HCT116 (cell line): ENCODE results near the gene DDR2. TPM values are rescaled to one million over a fixed set of nuclear protein-coding genes. Genes with fewer than 3 reads are reported as not detected.
A peak's percentile ranks its signal among the peaks of the same experiment; 100 is the strongest.

Experiments
- ATAC-seq: fragments of 200-7000 bp; cut with Tn5 transposase; 2 replicates; pipeline ENCODE4 v1.9.1; 2020; ENCODE audit warnings: mild to moderate bottlenecking, moderate library complexity
- BruUV-seq: library from RNA; stranded (reverse); fragments of 400-500 nt; replicated peaks from 2 replicates; lab custom pipeline; 2021; lab: Mats Ljungman, UMichigan
- CTCF ChIA-PET: fragments of 300-600 bp; sonication (Branson Sonifier 250); formaldehyde crosslinking; loops from one replicate; lab custom pipeline; 2021; ENCODE audit warnings: antibody characterized with exemption; lab: Charles Lee
- POLR2A ChIA-PET: fragments of 300-600, 350-600 bp; sonication (Branson Sonifier 250); formaldehyde crosslinking; loops from one replicate; lab custom pipeline; 2021; ENCODE audit warnings: antibody characterized with exemption; lab: Charles Lee
- RAD21 ChIA-PET, 2 experiments: fragments of 300-600 bp; sonication (Branson Sonifier 250); formaldehyde crosslinking; loops; one replicate each; lab custom pipeline; 2023; ENCODE audit warnings: low total read pairs in 2 of 2; ENCODE audit not compliant: uncharacterized antibody in 2 of 2, unreplicated experiment in 2 of 2, low non-redundant PET in 1 of 2; lab: Charles Lee
- DNase-seq: peaks from one replicate; pipeline ENCODE4 v3.0.0-alpha.2; 2010; ENCODE audit warnings: low read depth, low spot score
- H2AFZ ChIP-seq: fragments of 200-600 bp; shearing (Covaris generic), sonication (generic); 2 replicates; pipeline ENCODE4 v1.6.1; 2017; ENCODE audit warnings: low read depth, mixed run types, mixed read lengths, antibody characterized with exemption, low read length; ENCODE audit not compliant: poor library complexity, severe bottlenecking
- H3K27ac ChIP-seq: 2 replicates; pipeline ENCODE4 v1.5.1; 2012; ENCODE audit warnings: low read depth, low read length
- H3K27me3 ChIP-seq: fragments of 200-600 bp; sonication (generic); 2 replicates; pipeline ENCODE4 v1.6.1; 2016; ENCODE audit warnings: mixed run types, low read length, mixed read lengths; ENCODE audit not compliant: insufficient read depth
- H3K36me3 ChIP-seq, 2 experiments: fragments of 200-500 bp in 1 of 2; fragments of 200-600 bp in 1 of 2; sonication (Bioruptor generic) in 1 of 2; sonication (generic) in 1 of 2; 2 replicates each; pipeline versions ENCODE4 v1.5.1 to v1.6.1; 2014 to 2016; ENCODE audit warnings: low read length in 2 of 2, inconsistent platforms in 1 of 2, mixed read lengths in 1 of 2, mixed run types in 1 of 2; ENCODE audit not compliant: insufficient read depth in 2 of 2, control insufficient read depth in 1 of 2
- H3K4me1 ChIP-seq, 2 experiments: fragments of 200-600 bp in 1 of 2; sonication (generic) in 1 of 2; 2 replicates each; pipeline versions ENCODE4 v1.5.1 to v1.6.1; 2012 to 2017; ENCODE audit warnings: low read length in 2 of 2, inconsistent platforms in 1 of 2, mild to moderate bottlenecking in 1 of 2, mixed read lengths in 1 of 2, mixed run types in 1 of 2, moderate library complexity in 1 of 2; ENCODE audit not compliant: insufficient read depth in 2 of 2, control insufficient read depth in 1 of 2
- H3K4me2 ChIP-seq: fragments of 200-600 bp; sonication (generic); 2 replicates; pipeline ENCODE4 v1.6.1; 2017; ENCODE audit warnings: mixed run types, low read length, mixed read lengths
- H3K4me3 ChIP-seq, 2 experiments: fragments of 200-600 bp in 1 of 2; sonication (generic) in 1 of 2; replicated peaks in 1 of 2; 2 replicates each; pipeline ENCODE4 v1.5.1; 2011 to 2016; ENCODE audit warnings: low read length in 2 of 2, control low read depth in 1 of 2, low read depth in 1 of 2, mild to moderate bottlenecking in 1 of 2, mixed read lengths in 1 of 2, mixed run types in 1 of 2
- H3K79me2 ChIP-seq: fragments of 200-600 bp; sonication (generic); 2 replicates; pipeline ENCODE4 v1.6.1; 2017; ENCODE audit warnings: mild to moderate bottlenecking, mixed run types, low read length, moderate library complexity, mixed read lengths; ENCODE audit not compliant: insufficient read depth
- H3K9ac ChIP-seq: fragments of 200-600 bp; sonication (generic); 2 replicates; pipeline ENCODE4 v1.6.1; 2016; ENCODE audit warnings: low read length, mixed read lengths
- H3K9me2 ChIP-seq: fragments of 200-600 bp; sonication (generic), shearing (Covaris generic); 2 replicates; pipeline ENCODE4 v1.6.1; 2017; ENCODE audit warnings: mixed run types, mild to moderate bottlenecking, moderate library complexity; ENCODE audit not compliant: insufficient read depth
- H3K9me3 ChIP-seq, 2 experiments: fragments of 200-500 bp in 1 of 2; fragments of 200-600 bp in 1 of 2; sonication (Bioruptor generic) in 1 of 2; sonication (generic) in 1 of 2; 2 replicates each; pipeline ENCODE4 v1.6.1; 2014 to 2017; ENCODE audit warnings: low read length in 2 of 2, mixed read lengths in 2 of 2, inconsistent platforms in 1 of 2, low read depth in 1 of 2, mild to moderate bottlenecking in 1 of 2, mixed run types in 1 of 2, moderate library complexity in 1 of 2; ENCODE audit not compliant: control insufficient read depth in 1 of 2, insufficient read depth in 1 of 2
- H4K20me1 ChIP-seq: fragments of 200-600 bp; sonication (generic), shearing (Covaris generic); 2 replicates; pipeline ENCODE4 v1.6.1; 2017; ENCODE audit warnings: mixed run types, mild to moderate bottlenecking, moderate library complexity; ENCODE audit not compliant: insufficient read depth
- CBX3 ChIP-seq: IDR thresholded peaks from 2 replicates; pipeline ENCODE4 v1.6.1; 2012; ENCODE audit warnings: low read depth
- EGR1 ChIP-seq: IDR thresholded peaks from 2 replicates; pipeline ENCODE4 v1.6.1; 2012; ENCODE audit warnings: low read depth
- ELF1 ChIP-seq: IDR thresholded peaks from 2 replicates; pipeline ENCODE4 v1.6.1; 2012; ENCODE audit warnings: low read depth, borderline replicate concordance
- FOSL1 ChIP-seq: IDR thresholded peaks from 2 replicates; pipeline ENCODE4 v1.6.1; 2012; ENCODE audit warnings: low read depth
- JUND ChIP-seq: IDR thresholded peaks from 2 replicates; pipeline ENCODE4 v1.6.1; 2012
- POLR2AphosphoS5 ChIP-seq: IDR thresholded peaks from 2 replicates; pipeline ENCODE4 v1.6.1; 2011; ENCODE audit warnings: mild to moderate bottlenecking, low read depth, low read length, moderate library complexity
- SIN3A ChIP-seq: IDR thresholded peaks from 2 replicates; pipeline ENCODE4 v1.6.1; 2012; ENCODE audit warnings: low read depth
- SP1 ChIP-seq: IDR thresholded peaks from 2 replicates; pipeline ENCODE4 v1.6.1; 2012; ENCODE audit warnings: low read depth
- SRF ChIP-seq: IDR thresholded peaks from 2 replicates; pipeline ENCODE4 v1.6.1; 2012; ENCODE audit warnings: low read depth
- ZFX ChIP-seq: fragments of 450-650 bp; IDR thresholded peaks from 2 replicates; pipeline ENCODE4 v1.6.1; 2017
- ZNF274 ChIP-seq: fragments of 200-500 bp; sonication (Bioruptor generic); IDR thresholded peaks from 2 replicates; pipeline ENCODE4 v1.6.1; 2014; ENCODE audit warnings: mild to moderate bottlenecking, low read depth, low read length, inconsistent platforms
- intact Hi-C: fragments of 100-400 bp; cut with micrococcal nuclease; formaldehyde crosslinking; loops from 2 replicates; pipeline ENCODE4 v1.10.0; 2022
- total RNA-seq: library from RNA; stranded (reverse); gene quantifications from one replicate; pipeline ENCODE4 v1.2.1, GENCODE V29; 2021; ENCODE audit not compliant: unreplicated experiment
- TF ChIP-seq, protein P1 (sequence below): IDR thresholded peaks from 2 replicates; pipeline ENCODE4 v1.6.1; 2012
- TF ChIP-seq, protein P2 (sequence below): IDR thresholded peaks from 2 replicates; pipeline ENCODE4 v1.6.1; 2012; ENCODE audit warnings: low read depth
- TF ChIP-seq, protein P3 (sequence below), 3 experiments: fragments of 200-600 bp in 1 of 3; sonication (generic) in 1 of 3; IDR thresholded peaks in 2 of 3; conservative IDR thresholded peaks in 1 of 3; 2 replicates each; pipeline ENCODE4 v1.5.1; 2012 to 2017; ENCODE audit warnings: low read depth in 2 of 3, low read length in 2 of 3, antibody characterized with exemption in 1 of 3, borderline replicate concordance in 1 of 3, control low read depth in 1 of 3, mild to moderate bottlenecking in 1 of 3, mixed read lengths in 1 of 3, mixed run types in 1 of 3, moderate library complexity in 1 of 3; ENCODE audit not compliant: insufficient read depth in 1 of 3
- TF ChIP-seq, protein P4 (sequence below): IDR thresholded peaks from 2 replicates; pipeline ENCODE4 v1.6.1; 2012

DDR2 gene
- total RNA-seq, 1 experiment from 2014 or later, result 0.84 TPM

DNA sequence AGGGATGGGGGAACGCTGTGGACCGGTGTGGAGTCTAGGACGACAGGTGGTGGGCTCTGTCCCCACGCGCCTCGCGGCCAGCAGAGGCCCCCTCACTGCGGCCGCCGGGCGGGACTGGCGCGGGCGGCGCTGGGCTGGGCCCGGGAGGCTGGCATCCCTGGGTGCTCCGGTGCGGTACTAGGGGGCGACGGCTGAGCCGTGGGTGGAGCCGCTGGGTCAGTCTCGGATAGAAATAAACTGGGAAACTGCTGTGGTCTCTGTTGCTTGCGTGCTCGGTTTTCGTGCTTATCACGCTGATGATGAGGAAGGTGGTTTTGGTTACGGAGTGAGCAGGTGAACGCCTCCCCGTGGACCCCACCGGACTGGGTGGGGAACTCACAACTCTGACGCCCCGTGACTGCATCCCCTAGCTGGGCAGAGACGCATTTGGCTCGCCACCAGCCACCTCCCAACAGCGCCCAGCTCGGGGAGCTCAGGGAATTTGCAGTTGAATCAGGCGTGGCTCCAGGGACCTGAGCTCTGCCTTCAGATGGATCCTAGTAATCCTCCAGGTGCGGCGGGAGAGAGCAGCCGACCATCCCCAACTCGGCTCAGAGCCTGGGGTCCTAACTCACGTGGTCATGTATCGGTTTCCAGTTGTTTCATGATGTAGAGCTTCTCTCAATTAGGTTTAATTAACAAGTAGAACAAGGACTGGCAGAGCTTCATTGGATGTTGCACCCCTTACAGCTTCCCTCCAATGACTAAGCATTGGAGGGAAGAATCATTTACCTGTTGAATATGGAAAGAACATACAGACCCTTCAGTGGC lies 190.3 kb downstream of the DDR2 start:
- H3K9me2 ChIP-seq, result no peaks in the 10 kb centered on the region
- intact Hi-C loops, result no loop called here
- H3K4me3 ChIP-seq, result peak overlapping the region; percentile 45 to 62
- no peaks in the 10 kb centered on the region for H3K27me3 ChIP-seq
- no peaks in the 10 kb centered on the region for H4K20me1 ChIP-seq
- peak overlapping the region; percentile 71 for H2AFZ ChIP-seq
- no peaks in the 10 kb centered on the region for H3K79me2 ChIP-seq
- ChIA-PET CTCF (interaction anchor here (1.4 kb wide), 1 partner anchor 766 kb away, joined by 4 read pairs; no protein-coding TSS in a partner anchor), RAD21 (no interaction called here), POLR2A (no interaction called here)
- no TSS peak for BruUV-seq
- no peaks in the 10 kb centered on the region for H3K9me3 ChIP-seq
- peak overlapping the region; percentile 87 for H3K4me2 ChIP-seq
- TF ChIP-seq, protein P1, sequence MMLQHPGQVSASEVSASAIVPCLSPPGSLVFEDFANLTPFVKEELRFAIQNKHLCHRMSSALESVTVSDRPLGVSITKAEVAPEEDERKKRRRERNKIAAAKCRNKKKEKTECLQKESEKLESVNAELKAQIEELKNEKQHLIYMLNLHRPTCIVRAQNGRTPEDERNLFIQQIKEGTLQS, result no peak
- TF ChIP-seq EGR1 (no peak), FOSL1 (no peak), POLR2AphosphoS5 (no peak), SP1 (no peak), ELF1 (no peak), CBX3 (no peak), SRF (no peak), SIN3A (no peak), ZNF274 (no peak), JUND (no peak), ZFX (no peak)
- TF ChIP-seq, protein P2, sequence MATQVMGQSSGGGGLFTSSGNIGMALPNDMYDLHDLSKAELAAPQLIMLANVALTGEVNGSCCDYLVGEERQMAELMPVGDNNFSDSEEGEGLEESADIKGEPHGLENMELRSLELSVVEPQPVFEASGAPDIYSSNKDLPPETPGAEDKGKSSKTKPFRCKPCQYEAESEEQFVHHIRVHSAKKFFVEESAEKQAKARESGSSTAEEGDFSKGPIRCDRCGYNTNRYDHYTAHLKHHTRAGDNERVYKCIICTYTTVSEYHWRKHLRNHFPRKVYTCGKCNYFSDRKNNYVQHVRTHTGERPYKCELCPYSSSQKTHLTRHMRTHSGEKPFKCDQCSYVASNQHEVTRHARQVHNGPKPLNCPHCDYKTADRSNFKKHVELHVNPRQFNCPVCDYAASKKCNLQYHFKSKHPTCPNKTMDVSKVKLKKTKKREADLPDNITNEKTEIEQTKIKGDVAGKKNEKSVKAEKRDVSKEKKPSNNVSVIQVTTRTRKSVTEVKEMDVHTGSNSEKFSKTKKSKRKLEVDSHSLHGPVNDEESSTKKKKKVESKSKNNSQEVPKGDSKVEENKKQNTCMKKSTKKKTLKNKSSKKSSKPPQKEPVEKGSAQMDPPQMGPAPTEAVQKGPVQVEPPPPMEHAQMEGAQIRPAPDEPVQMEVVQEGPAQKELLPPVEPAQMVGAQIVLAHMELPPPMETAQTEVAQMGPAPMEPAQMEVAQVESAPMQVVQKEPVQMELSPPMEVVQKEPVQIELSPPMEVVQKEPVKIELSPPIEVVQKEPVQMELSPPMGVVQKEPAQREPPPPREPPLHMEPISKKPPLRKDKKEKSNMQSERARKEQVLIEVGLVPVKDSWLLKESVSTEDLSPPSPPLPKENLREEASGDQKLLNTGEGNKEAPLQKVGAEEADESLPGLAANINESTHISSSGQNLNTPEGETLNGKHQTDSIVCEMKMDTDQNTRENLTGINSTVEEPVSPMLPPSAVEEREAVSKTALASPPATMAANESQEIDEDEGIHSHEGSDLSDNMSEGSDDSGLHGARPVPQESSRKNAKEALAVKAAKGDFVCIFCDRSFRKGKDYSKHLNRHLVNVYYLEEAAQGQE, result no peak
- TF ChIP-seq, protein P3, sequence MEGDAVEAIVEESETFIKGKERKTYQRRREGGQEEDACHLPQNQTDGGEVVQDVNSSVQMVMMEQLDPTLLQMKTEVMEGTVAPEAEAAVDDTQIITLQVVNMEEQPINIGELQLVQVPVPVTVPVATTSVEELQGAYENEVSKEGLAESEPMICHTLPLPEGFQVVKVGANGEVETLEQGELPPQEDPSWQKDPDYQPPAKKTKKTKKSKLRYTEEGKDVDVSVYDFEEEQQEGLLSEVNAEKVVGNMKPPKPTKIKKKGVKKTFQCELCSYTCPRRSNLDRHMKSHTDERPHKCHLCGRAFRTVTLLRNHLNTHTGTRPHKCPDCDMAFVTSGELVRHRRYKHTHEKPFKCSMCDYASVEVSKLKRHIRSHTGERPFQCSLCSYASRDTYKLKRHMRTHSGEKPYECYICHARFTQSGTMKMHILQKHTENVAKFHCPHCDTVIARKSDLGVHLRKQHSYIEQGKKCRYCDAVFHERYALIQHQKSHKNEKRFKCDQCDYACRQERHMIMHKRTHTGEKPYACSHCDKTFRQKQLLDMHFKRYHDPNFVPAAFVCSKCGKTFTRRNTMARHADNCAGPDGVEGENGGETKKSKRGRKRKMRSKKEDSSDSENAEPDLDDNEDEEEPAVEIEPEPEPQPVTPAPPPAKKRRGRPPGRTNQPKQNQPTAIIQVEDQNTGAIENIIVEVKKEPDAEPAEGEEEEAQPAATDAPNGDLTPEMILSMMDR (IDR thresholded peaks at IDR 0.05 in 2 of 3, conservative IDR thresholded peaks at IDR 0.05 in 1 of 3; ENCODE audit: borderline replicate concordance in 1 of 3, insufficient read depth in 1 of 3, low read depth in 2 of 3, low read length in 2 of 3), result no peak
- TF ChIP-seq, protein P4, sequence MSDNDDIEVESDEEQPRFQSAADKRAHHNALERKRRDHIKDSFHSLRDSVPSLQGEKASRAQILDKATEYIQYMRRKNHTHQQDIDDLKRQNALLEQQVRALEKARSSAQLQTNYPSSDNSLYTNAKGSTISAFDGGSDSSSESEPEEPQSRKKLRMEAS, result no peak; the same call in 1 of the 2 replicates
- peak; percentile 84 for ATAC-seq
- no peaks in the 10 kb centered on the region for H3K36me3 ChIP-seq
- peak overlapping the region; percentile 43 for H3K9ac ChIP-seq
- peak; percentile 13 for DNase-seq
- H3K27ac ChIP-seq, result no peak overlapping the region
- H3K4me1 ChIP-seq, result peaks cover 6 to 22% of the 10 kb centered on the region in 2 experiments
